Lung (tissue), 13 donors: ENCODE results near the gene TNFRSF11A. TPM values are rescaled to one million over a fixed set of nuclear protein-coding genes. Genes with fewer than 3 reads are reported as not detected.

Source experiments
- ATAC-seq: fragments of 200-7000 bp; cut with Tn5 transposase; one replicate; pipeline ENCODE4 v1.9.1; 2020; ENCODE audit warnings: moderate number of reproducible peaks; ENCODE audit not compliant: insufficient read depth, low FRiP score
- DNase-seq, 3 donors: peaks; one replicate each; pipeline ENCODE4 v3.0.0-alpha.2; 2013 to 2017
- H3K27ac ChIP-seq, 2 donors: one replicate each; pipeline ENCODE4 v1.5.1; 2013; ENCODE audit warnings: mild to moderate bottlenecking in 2 of 2, moderate library complexity in 2 of 2, control low read depth in 1 of 2, inconsistent platforms in 1 of 2, low read depth in 1 of 2, low read length in 1 of 2
- H3K27me3 ChIP-seq, 3 donors: one replicate each; pipeline ENCODE4 v1.5.1; 2013; ENCODE audit warnings: low read length in 2 of 3; ENCODE audit not compliant: control insufficient read depth in 3 of 3, insufficient read depth in 3 of 3
- H3K36me3 ChIP-seq, 4 donors: one replicate each; pipeline ENCODE4 v1.5.1; 2013; ENCODE audit warnings: low read length in 4 of 4, mild to moderate bottlenecking in 1 of 4, moderate library complexity in 1 of 4; ENCODE audit not compliant: control insufficient read depth in 4 of 4, insufficient read depth in 4 of 4
- H3K4me1 ChIP-seq, 5 donors: one replicate each; pipeline ENCODE4 v1.5.1; 2013; ENCODE audit warnings: low read length in 5 of 5, mild to moderate bottlenecking in 2 of 5, moderate library complexity in 1 of 5; ENCODE audit not compliant: control insufficient read depth in 5 of 5, insufficient read depth in 5 of 5
- H3K4me3 ChIP-seq: one replicate; pipeline ENCODE4 v1.5.1; 2013; ENCODE audit warnings: mild to moderate bottlenecking, control low read depth, moderate library complexity
- H3K9ac ChIP-seq, 2 donors: one replicate each; pipeline ENCODE4 v1.5.1; 2013; ENCODE audit warnings: low read length in 2 of 2, control low read depth in 1 of 2; ENCODE audit not compliant: insufficient read depth in 1 of 2
- H3K9me3 ChIP-seq, 4 donors: one replicate each; pipeline ENCODE4 v1.5.1; 2013; ENCODE audit warnings: low read length in 3 of 4, mild to moderate bottlenecking in 1 of 4, moderate library complexity in 1 of 4; ENCODE audit not compliant: control insufficient read depth in 4 of 4, insufficient read depth in 3 of 4
- WGBS, 2 donors: extraction: QIAGEN DNeasy Blood & Tissue Kit; methylation state at CpG; one replicate each; pipeline ENCODE4 v1.1.7; 2013; 5-methylcytosine and 5-hydroxymethylcytosine counted together
- polyA plus RNA-seq, 2 donors: library from polyadenylated mRNA; stranded (reverse); fragments of 200-250 nt; gene quantifications; one replicate each; pipeline ENCODE4 v1.2.1, GENCODE V29; 2013
- small RNA-seq: library from RNA; depleted of rRNA; stranded (forward); fragments of <200 nt; gene quantifications from one replicate; pipeline ENCODE3, GENCODE V24; 2014; ENCODE audit warnings: low replicate concordance
- total RNA-seq, 2 donors: library from RNA; depleted of rRNA in 1 of 2; stranded (reverse); fragments of >200 nt in 1 of 2; gene quantifications; one replicate each; pipeline ENCODE4 v1.2.1, GENCODE V29; 2014 to 2021
- TF ChIP-seq, protein P1 (sequence below): IDR thresholded peaks from 2 replicates; pipeline ENCODE4 v1.5.1; 2012; ENCODE audit warnings: mild to moderate bottlenecking; ENCODE audit errors: control extremely low read depth, extremely low read depth
- donor health status: control.
- donor health status: control.
- donor health status: Bipolar disorder and iron deficiency.
- donor health status: healthy.
- donor health status: DM: yes; HTN: yes; CAD: no.

The TNFRSF11A gene
- total and polyA plus RNA-seq, 4 donors, result 1.0 to 7.8 (median 2.8) TPM

DNA sequence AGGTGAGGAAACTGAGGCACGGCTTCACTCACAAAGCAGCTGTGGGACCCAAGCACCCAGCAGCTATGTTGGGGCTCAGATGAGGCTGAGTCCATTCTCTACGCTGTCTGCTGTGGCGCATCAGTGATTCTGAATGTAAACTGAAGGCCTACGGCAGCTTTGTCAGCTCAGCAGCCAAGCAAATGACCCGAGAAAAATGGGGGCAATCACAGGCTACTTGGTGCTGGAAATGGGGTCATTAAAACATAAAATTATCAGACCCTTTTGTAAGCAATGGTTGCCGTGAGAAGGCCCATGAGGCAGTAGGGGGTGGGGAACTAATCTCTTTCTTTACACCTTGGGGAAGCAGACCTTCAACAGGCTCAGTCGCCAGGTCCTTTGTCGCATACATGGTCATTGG, 113.8 kb downstream of the TNFRSF11A start:
- Histone ChIP-seq H3K4me1 (peaks cover 0 to 17% (median 6%) of the 10 kb centered on the region in 5 donors), H3K36me3 (no peaks in the 10 kb centered on the region), H3K27ac (no peak overlapping the region), H3K4me3 (no peak overlapping the region), H3K9me3 (no peaks in the 10 kb centered on the region), H3K9ac (no peak overlapping the region), H3K27me3 (no peaks in the 10 kb centered on the region)
- ATAC-seq (no peak), DNase-seq (no peak)
- TF ChIP-seq, protein P1, sequence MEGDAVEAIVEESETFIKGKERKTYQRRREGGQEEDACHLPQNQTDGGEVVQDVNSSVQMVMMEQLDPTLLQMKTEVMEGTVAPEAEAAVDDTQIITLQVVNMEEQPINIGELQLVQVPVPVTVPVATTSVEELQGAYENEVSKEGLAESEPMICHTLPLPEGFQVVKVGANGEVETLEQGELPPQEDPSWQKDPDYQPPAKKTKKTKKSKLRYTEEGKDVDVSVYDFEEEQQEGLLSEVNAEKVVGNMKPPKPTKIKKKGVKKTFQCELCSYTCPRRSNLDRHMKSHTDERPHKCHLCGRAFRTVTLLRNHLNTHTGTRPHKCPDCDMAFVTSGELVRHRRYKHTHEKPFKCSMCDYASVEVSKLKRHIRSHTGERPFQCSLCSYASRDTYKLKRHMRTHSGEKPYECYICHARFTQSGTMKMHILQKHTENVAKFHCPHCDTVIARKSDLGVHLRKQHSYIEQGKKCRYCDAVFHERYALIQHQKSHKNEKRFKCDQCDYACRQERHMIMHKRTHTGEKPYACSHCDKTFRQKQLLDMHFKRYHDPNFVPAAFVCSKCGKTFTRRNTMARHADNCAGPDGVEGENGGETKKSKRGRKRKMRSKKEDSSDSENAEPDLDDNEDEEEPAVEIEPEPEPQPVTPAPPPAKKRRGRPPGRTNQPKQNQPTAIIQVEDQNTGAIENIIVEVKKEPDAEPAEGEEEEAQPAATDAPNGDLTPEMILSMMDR, result no peak
- 93 to 95% methylated on average over 8 of the region's 8 CpGs for WGBS, 2 donors

Small RNA genes within 50 kb of the gene (small RNA-seq; reads per million reads assigned to genes)
- gene AC100843.2, result not detected
- not detected for gene RF00019

Other genes starting within 250 kb of the TNFRSF11A start
- gene PIGN, start 138.3 kb upstream of the TNFRSF11A start, total RNA-seq, result 10 to 100 TPM; 25.2 to 62.5 TPM
- 1 to 10 TPM; 5.7 to 7.4 TPM for gene PIGN, start 138.3 kb upstream of the TNFRSF11A start, polyA plus RNA-seq
- gene RELCH, start 138.1 kb upstream of the TNFRSF11A start, total RNA-seq, result 10 to 100 TPM; 31.1 to 69.2 TPM
- gene RELCH, start 138.1 kb upstream of the TNFRSF11A start, polyA plus RNA-seq, result 10 to 100 TPM; 11.6 to 13.6 TPM
- gene ZCCHC2, start 197.7 kb downstream of the TNFRSF11A start, total RNA-seq, result 10 to 100 TPM; 25.5 to 33.9 TPM
- gene ZCCHC2, start 197.7 kb downstream of the TNFRSF11A start, polyA plus RNA-seq, result 10 to 100 TPM in 1 of 2 donors, 1 to 10 TPM in 1; 9.3 to 11.7 TPM